ENCODE measurements around the gene DENND5B.
"Not testable (repeated sequence)": the region's sequence is repeated elsewhere in the genome, so short reads cannot be mapped to it uniquely, and the experiment has no call there.

The DENND5B gene

GRCh38 chr12:31386364-31386777 is 204.6 kb downstream of the DENND5B start:
- DNase-seq (ENCODE audit: low read depth, low spot score): peak; percentile 74

GRCh38 chr12:31377210-31377609 is 213.7 kb downstream of the DENND5B start:
- not testable (repeated sequence) for DNase-seq (ENCODE audit: low read depth, low spot score)

GRCh38 chr12:31375422-31375821 is 215.5 kb downstream of the DENND5B start:
- not testable (repeated sequence) for DNase-seq (ENCODE audit: low read depth, low spot score)

GRCh38 chr12:31371256-31371620 is 219.7 kb downstream of the DENND5B start:
- no peak for DNase-seq (ENCODE audit: low read depth, low spot score)

- no peak for DNase-seq (ENCODE audit: low read depth, low spot score)
Observed at GRCh38 chr12:31370531-31371255, 220.2 kb downstream of the DENND5B start.

- peak; percentile 49 for DNase-seq (ENCODE audit: low read depth, low spot score)
Observed at GRCh38 chr12:31369712-31370521, 221.0 kb downstream of the DENND5B start.

GRCh38 chr12:31368666-31369361 is 222.1 kb downstream of the DENND5B start:
- DNase-seq (ENCODE audit: low read depth, low spot score): no peak

GRCh38 chr12:31366104-31366621 is 224.8 kb downstream of the DENND5B start:
- no peak for DNase-seq (ENCODE audit: low read depth, low spot score)

GRCh38 chr12:31363831-31364230 is 227.1 kb downstream of the DENND5B start:
- no peak for DNase-seq (ENCODE audit: low read depth, low spot score)

GRCh38 chr12:31363416-31363809 is 227.5 kb downstream of the DENND5B start:
- DNase-seq (ENCODE audit: low read depth, low spot score): no peak

GRCh38 chr12:31362759-31363415 is 228.0 kb downstream of the DENND5B start:
- peak; percentile 45 for DNase-seq (ENCODE audit: low read depth, low spot score)

GRCh38 chr12:31362115-31362758 is 228.7 kb downstream of the DENND5B start:
- peak; percentile 76 for DNase-seq (ENCODE audit: low read depth, low spot score)

GRCh38 chr12:31361730-31362114 is 229.2 kb downstream of the DENND5B start:
- no peak for DNase-seq (ENCODE audit: low read depth, low spot score)

- no peak for DNase-seq (ENCODE audit: low read depth, low spot score)
Observed at GRCh38 chr12:31355747-31356107, 235.2 kb downstream of the DENND5B start.

- peak; percentile 15 for DNase-seq (ENCODE audit: low read depth, low spot score)
Observed at GRCh38 chr12:31353750-31354708, 236.9 kb downstream of the DENND5B start.

- DNase-seq (ENCODE audit: low read depth, low spot score): no peak
Observed at GRCh38 chr12:31346267-31346666, 244.7 kb downstream of the DENND5B start.

- DNase-seq (ENCODE audit: low read depth, low spot score): no peak
Observed at GRCh38 chr12:31343139-31343538, 247.8 kb downstream of the DENND5B start.

GRCh38 chr12:31342286-31342685 is 248.7 kb downstream of the DENND5B start:
- no peak for DNase-seq (ENCODE audit: low read depth, low spot score)

GRCh38 chr12:31339831-31340622 is 250.9 kb downstream of the DENND5B start:
- no peak for DNase-seq (ENCODE audit: low read depth, low spot score)
